Astrocyte (in vitro differentiated cells and primary cell): ENCODE data around the gene B4GALT3. TPM values are rescaled to one million over a fixed set of nuclear protein-coding genes. Genes with fewer than 3 reads are reported as not detected.

Experiments used
- DNase-seq: peaks from one replicate; pipeline ENCODE4 v3.0.0-alpha.2; 2010; ENCODE audit warnings: low read depth
- FAIRE-seq: peaks from 2 replicates; lab custom pipeline; 2011; peaks lifted over from hg19 to GRCh38; lab: Jason Lieb, UNC
- H2AFZ ChIP-seq: 2 replicates; pipeline ENCODE4 v1.6.0; 2012; ENCODE audit warnings: low read depth, low read length, inconsistent platforms
- H3K27ac ChIP-seq: 2 replicates; pipeline ENCODE4 v1.5.1; 2011; ENCODE audit warnings: low read depth, low read length, inconsistent platforms
- H3K27me3 ChIP-seq: 2 replicates; pipeline ENCODE4 v1.6.0; 2011; ENCODE audit warnings: low read length, inconsistent platforms; ENCODE audit not compliant: insufficient read depth
- H3K36me3 ChIP-seq: 2 replicates; pipeline ENCODE4 v1.5.1; 2011; ENCODE audit warnings: low read length, inconsistent platforms; ENCODE audit not compliant: insufficient read depth
- H3K4me1 ChIP-seq: 2 replicates; pipeline ENCODE4 v1.5.1; 2011; ENCODE audit warnings: low read length, inconsistent platforms; ENCODE audit not compliant: insufficient read depth
- H3K4me2 ChIP-seq: 2 replicates; pipeline ENCODE4 v1.6.0; 2012; ENCODE audit warnings: low read length, inconsistent platforms
- H3K4me3 ChIP-seq: 2 replicates; pipeline ENCODE4 v1.5.1; 2011; ENCODE audit warnings: low read depth, mild to moderate bottlenecking, low read length, inconsistent platforms; ENCODE audit not compliant: insufficient read depth
- H3K79me2 ChIP-seq: 2 replicates; pipeline ENCODE4 v1.6.0; 2012; ENCODE audit warnings: mild to moderate bottlenecking, low read length, inconsistent platforms; ENCODE audit not compliant: insufficient read depth
- H3K9ac ChIP-seq: 2 replicates; pipeline ENCODE4 v1.6.0; 2012; ENCODE audit warnings: mild to moderate bottlenecking, low read length, inconsistent platforms
- H3K9me3 ChIP-seq: 2 replicates; pipeline ENCODE4 v1.5.1; 2012; ENCODE audit warnings: low read depth, mild to moderate bottlenecking, low read length, inconsistent platforms; ENCODE audit not compliant: insufficient read depth
- H4K20me1 ChIP-seq: 2 replicates; pipeline ENCODE4 v1.6.0; 2012; ENCODE audit warnings: low read length, inconsistent platforms; ENCODE audit not compliant: insufficient read depth
- H3K27ac Mint-ChIP-seq: one replicate; pipeline ENCODE4 v1.8.0; 2021; ENCODE audit warnings: mild to moderate bottlenecking, mixed read lengths; ENCODE audit not compliant: unreplicated experiment
- H3K27me3 Mint-ChIP-seq: one replicate; pipeline ENCODE4 v1.8.0; 2021; ENCODE audit warnings: low read depth, mixed read lengths; ENCODE audit not compliant: unreplicated experiment
- H3K36me3 Mint-ChIP-seq: one replicate; pipeline ENCODE4 v1.8.0; 2021; ENCODE audit warnings: low read depth, mixed read lengths; ENCODE audit not compliant: unreplicated experiment
- H3K4me1 Mint-ChIP-seq: one replicate; pipeline ENCODE4 v1.8.0; 2021; ENCODE audit warnings: low read depth, mixed read lengths; ENCODE audit not compliant: unreplicated experiment
- H3K4me3 Mint-ChIP-seq: one replicate; pipeline ENCODE4 v1.8.0; 2021; ENCODE audit warnings: mild to moderate bottlenecking, moderate library complexity, mixed read lengths; ENCODE audit not compliant: unreplicated experiment
- H3K9me3 Mint-ChIP-seq: one replicate; pipeline ENCODE4 v1.8.0; 2021; ENCODE audit warnings: mild to moderate bottlenecking, mixed read lengths; ENCODE audit not compliant: unreplicated experiment
- CTCF ChIP-seq: IDR thresholded peaks from 2 replicates; pipeline ENCODE4 v1.5.1; 2011; ENCODE audit warnings: low read depth, mild to moderate bottlenecking, inconsistent platforms, low read length, moderate library complexity; ENCODE audit not compliant: insufficient read depth
- EZH2 ChIP-seq: IDR thresholded peaks from 2 replicates; pipeline ENCODE4 v1.6.1; 2012; ENCODE audit warnings: mild to moderate bottlenecking, low read length, inconsistent platforms; ENCODE audit not compliant: insufficient read depth
- total RNA-seq: library from RNA; stranded (reverse); gene quantifications from 2 replicates; pipeline ENCODE4 v1.2.1, GENCODE V29; 2021

B4GALT3 gene
- total RNA-seq, 1 donor from 2014 or later, result 39.6 TPM

- Mint-ChIP-seq H3K4me1 (peaks cover 16% of the 10 kb centered on the region), H3K27me3 (no peaks in the 10 kb centered on the region), H3K4me3 (no peak overlapping the region), H3K36me3 (peaks cover 18% of the 10 kb centered on the region), H3K9me3 (no peaks in the 10 kb centered on the region), H3K27ac (peak overlapping the region; percentile 13)
- Histone ChIP-seq H3K27ac (no peak overlapping the region), H3K4me3 (no peak overlapping the region), H3K36me3 (peaks cover under 1% of the 10 kb centered on the region), H4K20me1 (no peaks in the 10 kb centered on the region), H2AFZ (no peak overlapping the region), H3K9ac (no peak overlapping the region), H3K9me3 (no peaks in the 10 kb centered on the region), H3K27me3 (no peaks in the 10 kb centered on the region), H3K4me2 (no peak overlapping the region), H3K4me1 (peaks cover 17% of the 10 kb centered on the region), H3K79me2 (peaks cover 16% of the 10 kb centered on the region)
- TF ChIP-seq CTCF, result no peak
- no peak for TF ChIP-seq EZH2
- no peak for FAIRE-seq
- DNase-seq, result no peak
Observed at GRCh38 chr1:161179698-161180097, 2.4 kb upstream of the B4GALT3 start.

- Histone ChIP-seq H3K27me3 (no peaks in the 10 kb centered on the region), H3K27ac (peak overlapping the region; percentile 91), H4K20me1 (peaks cover 7% of the 10 kb centered on the region), H3K79me2 (peaks cover 19% of the 10 kb centered on the region), H3K9ac (peak overlapping the region; percentile 98), H3K4me1 (peaks cover 24% of the 10 kb centered on the region), H3K4me3 (peak overlapping the region; percentile 91), H2AFZ (peak overlapping the region; percentile 100), H3K36me3 (peaks cover 8% of the 10 kb centered on the region), H3K4me2 (peak overlapping the region; percentile 100), H3K9me3 (no peaks in the 10 kb centered on the region)
- FAIRE-seq (no peak), DNase-seq (no peak)
- TF ChIP-seq CTCF (no peak), EZH2 (no peak)
- Mint-ChIP-seq H3K27me3 (no peaks in the 10 kb centered on the region), H3K9me3 (no peaks in the 10 kb centered on the region), H3K4me1 (peaks cover 22% of the 10 kb centered on the region), H3K36me3 (peaks cover 29% of the 10 kb centered on the region), H3K4me3 (peak overlapping the region; percentile 99), H3K27ac (peak overlapping the region; percentile 98)
Observed at GRCh38 chr1:161177936-161178244, 583 bp upstream of the B4GALT3 start.

GRCh38 chr1:161176468-161177111 lies 717 bp downstream of the B4GALT3 start:
- Mint-ChIP-seq H3K4me1 (peaks cover 21% of the 10 kb centered on the region), H3K4me3 (peak overlapping the region; percentile 99), H3K9me3 (no peaks in the 10 kb centered on the region), H3K27me3 (no peaks in the 10 kb centered on the region), H3K27ac (peak overlapping the region; percentile 98), H3K36me3 (peaks cover 39% of the 10 kb centered on the region)
- Histone ChIP-seq H3K27ac (peak overlapping the region; percentile 91), H3K4me2 (peak overlapping the region; percentile 100), H3K4me1 (peaks cover 23% of the 10 kb centered on the region), H3K36me3 (peaks cover 14% of the 10 kb centered on the region), H4K20me1 (peaks cover 11% of the 10 kb centered on the region), H3K9ac (peak overlapping the region; percentile 98), H3K4me3 (peak overlapping the region; percentile 91), H3K9me3 (no peaks in the 10 kb centered on the region), H3K79me2 (peaks cover 19% of the 10 kb centered on the region), H2AFZ (peak overlapping the region; percentile 100), H3K27me3 (no peaks in the 10 kb centered on the region)
- FAIRE-seq, result no peak
- DNase-seq, result no peak
- TF ChIP-seq EZH2, result no peak
- TF ChIP-seq CTCF, result no peak
